Midbrain (tissue), 1 donor: ENCODE data around the gene PPP5C.
"Not testable (repeated sequence)": the region's sequence is repeated elsewhere in the genome, so short reads cannot be mapped to it uniquely, and the experiment has no call there.

ENCODE experiments used
- DNase-seq: peaks from one replicate; lab custom pipeline; 2025; lab: John Stamatoyannopoulos, UW

The PPP5C gene

GRCh38 chr19:46385636-46386035, 38.7 kb downstream of the PPP5C start:
- no peak for DNase-seq

- DNase-seq = no peak
These were observed 39.3 kb downstream of the PPP5C start for GRCh38 chr19:46386151-46386550.

GRCh38 chr19:46386996-46387712, 40.3 kb downstream of the PPP5C start:
- no peak for DNase-seq

GRCh38 chr19:46387713-46388130, 40.8 kb downstream of the PPP5C start:
- no peak for DNase-seq

GRCh38 chr19:46388311-46389095, 41.6 kb downstream of the PPP5C start:
- no peak for DNase-seq

- DNase-seq = no peak
These were observed 43.4 kb downstream of the PPP5C start for GRCh38 chr19:46390121-46390858.

GRCh38 chr19:46390866-46391265, 44.0 kb downstream of the PPP5C start:
- no peak for DNase-seq

GRCh38 chr19:46391296-46392251, 44.7 kb downstream of the PPP5C start:
- DNase-seq = no peak

- DNase-seq = no peak
These were observed 45.4 kb downstream of the PPP5C start for GRCh38 chr19:46392252-46392801.

GRCh38 chr19:46392837-46393236, 46.0 kb downstream of the PPP5C start:
- no peak for DNase-seq

GRCh38 chr19:46393456-46394401, 46.8 kb downstream of the PPP5C start:
- DNase-seq = no peak

- no peak for DNase-seq
These were observed 47.5 kb downstream of the PPP5C start for GRCh38 chr19:46394402-46394797.

GRCh38 chr19:46397801-46398479, 51.1 kb downstream of the PPP5C start:
- not testable (repeated sequence) for DNase-seq

- DNase-seq = no peak
These were observed 55.8 kb downstream of the PPP5C start for GRCh38 chr19:46402725-46403124.

- peak; percentile 10 for DNase-seq
These were observed 57.3 kb downstream of the PPP5C start for GRCh38 chr19:46404055-46404752.

GRCh38 chr19:46404753-46405468, 58.0 kb downstream of the PPP5C start:
- no peak for DNase-seq

GRCh38 chr19:46406976-46407375, 60.1 kb downstream of the PPP5C start:
- DNase-seq = no peak
